Hematopoietic multipotent progenitor cell treated with erythropoietin and hydrocortisone succinate and interleukin-3 and kit ligand, for 6 days (in vitro differentiated cells): Measurements from ENCODE around the gene HTT.
A peak's percentile ranks its signal among the peaks of the same experiment; 100 is the strongest.

Experiments
- DNase-seq: peaks from one replicate; pipeline ENCODE4 v3.0.0-alpha.2; 2015

Gene HTT

DNA sequence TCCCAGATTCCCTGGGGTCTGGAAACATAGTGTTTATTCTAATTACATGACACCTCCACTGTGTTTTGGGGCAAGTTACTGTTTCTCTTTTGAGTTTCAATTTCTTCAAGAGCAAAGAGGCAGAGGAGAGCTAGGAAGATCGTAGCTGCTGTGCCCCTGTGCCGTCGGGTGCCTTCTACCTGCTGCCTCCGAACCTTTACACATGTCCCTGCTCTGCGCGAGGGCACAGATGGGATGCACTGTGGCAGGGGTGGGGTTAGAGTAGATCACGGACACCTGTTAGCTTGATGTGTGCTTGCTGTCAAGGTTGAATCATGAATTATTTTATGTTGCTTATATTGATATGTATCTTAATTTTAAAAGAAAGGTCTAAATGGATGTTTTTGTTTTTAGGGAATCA is 103.4 kb downstream of the HTT start:
- no peak for DNase-seq

DNA sequence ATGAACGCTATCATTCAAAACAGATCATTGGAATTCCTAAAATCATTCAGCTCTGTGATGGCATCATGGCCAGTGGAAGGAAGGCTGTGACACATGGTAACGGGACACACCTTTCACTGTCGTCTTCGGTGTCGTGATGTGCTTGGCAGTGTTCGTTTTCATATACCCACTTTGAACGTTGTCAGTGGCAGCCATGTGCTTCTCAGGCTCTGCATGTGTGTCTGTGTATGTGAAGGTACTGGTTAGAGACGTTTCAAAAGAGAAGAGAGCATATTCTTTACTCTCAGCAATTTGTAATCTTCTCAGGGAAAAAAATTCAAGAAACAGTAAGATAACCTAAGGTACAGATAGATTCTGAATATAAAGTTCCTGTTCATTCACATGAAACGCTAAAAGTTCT is 103.9 kb downstream of the HTT start:
- no peak for DNase-seq

DNA sequence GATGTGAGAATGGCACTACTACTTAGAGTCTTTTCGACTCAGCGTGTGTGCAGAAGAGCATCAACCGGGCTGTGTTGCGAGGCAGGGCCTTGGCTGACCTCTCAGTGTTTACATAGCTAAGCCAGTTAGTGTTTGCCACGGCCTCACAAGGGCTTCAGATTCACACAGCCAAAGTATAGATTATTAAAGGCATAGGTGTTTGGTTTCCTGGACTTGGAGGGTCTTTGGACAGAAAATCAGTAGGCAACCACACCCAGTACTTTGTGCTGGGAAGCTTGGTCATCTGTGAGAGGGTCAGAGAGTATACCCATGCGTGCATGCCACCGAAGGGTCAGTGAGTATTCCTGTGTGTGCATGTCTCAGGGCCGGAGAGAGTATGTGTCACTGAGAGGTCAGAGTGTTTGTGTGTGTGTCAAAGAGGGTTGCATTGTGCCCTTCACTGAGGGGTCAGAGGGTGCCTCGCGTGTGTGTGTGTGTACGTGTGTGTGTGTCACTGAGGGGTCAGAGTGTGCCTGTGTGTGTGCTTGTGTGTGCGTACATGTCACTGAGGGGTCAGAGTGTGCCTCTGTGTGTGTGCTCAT is 104.7 kb downstream of the HTT start:
- no peak for DNase-seq

DNA sequence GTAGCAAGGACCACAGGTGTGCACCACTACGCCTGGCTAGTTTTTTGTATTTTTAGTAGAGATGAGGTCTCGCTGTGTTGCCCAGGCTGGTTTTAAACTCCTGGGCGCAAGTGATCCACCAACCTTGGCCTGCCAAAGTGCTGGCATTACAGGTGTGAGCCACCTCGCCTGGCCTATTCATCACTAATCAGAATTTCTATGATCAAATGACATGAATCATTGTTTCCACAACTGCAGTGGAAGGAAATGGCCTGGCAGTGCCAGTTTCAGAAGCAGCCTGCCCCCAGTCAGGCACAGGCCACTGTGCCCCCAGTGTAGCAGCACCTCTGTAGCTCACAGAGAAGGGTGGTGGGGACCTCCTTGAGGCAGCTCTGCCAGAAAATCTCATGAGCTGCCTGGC is 108.5 kb downstream of the HTT start:
- no peak for DNase-seq

DNA sequence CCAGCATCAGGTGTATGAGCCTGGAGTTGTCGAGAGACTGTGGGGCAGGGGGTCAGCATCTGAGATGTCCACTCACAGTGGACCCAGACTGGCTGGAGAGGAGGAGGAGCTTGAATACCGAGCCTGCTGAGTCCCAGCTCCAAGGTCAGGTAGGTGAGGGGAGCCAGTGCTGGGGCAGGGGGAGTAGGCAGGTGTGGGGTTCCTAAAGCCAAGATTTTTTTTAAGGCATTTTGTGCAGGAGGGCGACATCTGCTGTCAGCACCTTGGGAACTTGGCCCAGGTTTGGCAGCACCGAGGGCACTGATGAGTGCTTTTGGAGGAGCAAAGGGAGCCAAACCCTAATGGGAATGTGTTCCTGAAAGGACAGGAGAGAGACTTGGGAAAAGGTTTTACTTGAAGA is 110.2 kb downstream of the HTT start:
- DNase-seq = no peak

DNA sequence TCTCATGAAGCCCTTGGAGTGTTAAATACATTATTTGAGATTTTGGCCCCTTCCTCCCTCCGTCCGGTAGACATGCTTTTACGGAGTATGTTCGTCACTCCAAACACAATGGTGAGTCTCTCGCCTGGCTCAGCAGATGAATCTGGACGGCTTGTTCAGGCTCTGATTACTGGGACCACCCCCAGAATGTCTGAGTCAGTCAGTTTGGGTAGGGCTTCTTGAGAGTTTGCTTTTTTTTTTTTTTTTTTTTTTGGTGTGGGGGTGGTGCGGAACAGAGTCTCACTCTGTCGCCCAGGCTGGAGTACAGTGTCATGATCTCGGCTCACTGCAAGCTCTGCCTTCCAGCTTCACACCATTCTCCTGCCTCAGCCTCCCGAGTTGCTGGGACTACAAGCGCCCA is 112.1 kb downstream of the HTT start:
- no peak for DNase-seq

DNA sequence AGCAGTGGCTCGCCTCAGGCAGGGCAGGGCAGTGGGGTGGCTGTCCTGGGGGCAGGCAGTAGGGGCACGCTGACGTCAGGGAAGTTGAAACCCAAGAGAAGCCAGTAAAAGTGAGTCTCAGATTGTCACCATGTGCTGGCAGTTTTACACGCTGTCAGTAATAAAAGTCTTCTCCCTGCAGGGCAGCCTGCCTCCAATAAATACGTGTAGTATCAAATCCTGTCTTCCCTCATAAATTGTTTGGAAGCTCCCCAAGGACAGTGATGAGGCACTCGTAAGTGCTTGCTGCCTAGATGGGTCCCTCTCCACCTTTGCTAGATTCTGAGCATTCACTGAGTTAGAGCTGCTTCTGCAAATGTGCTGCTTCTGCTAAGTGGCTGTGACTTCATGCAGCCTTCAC is 113.6 kb downstream of the HTT start:
- no peak for DNase-seq

DNA sequence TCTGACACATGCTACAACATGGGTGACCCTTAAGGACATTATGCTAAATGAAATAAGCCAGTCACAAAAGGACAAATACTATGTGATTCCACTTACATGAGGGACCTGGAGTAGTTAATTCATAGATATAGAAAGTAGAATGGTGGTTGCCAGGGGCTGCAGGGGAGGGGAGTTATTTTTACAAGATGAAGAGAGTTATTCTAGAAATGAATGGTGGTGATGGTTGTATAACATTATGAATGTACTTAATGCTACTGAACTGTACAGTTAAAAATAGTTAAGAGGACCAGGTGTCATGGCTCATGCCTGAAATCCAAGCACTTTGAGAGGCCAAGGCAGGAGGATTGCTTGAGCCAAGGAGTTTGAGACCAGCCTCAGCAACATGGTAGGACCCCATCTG is 115.0 kb downstream of the HTT start:
- no peak for DNase-seq

DNA sequence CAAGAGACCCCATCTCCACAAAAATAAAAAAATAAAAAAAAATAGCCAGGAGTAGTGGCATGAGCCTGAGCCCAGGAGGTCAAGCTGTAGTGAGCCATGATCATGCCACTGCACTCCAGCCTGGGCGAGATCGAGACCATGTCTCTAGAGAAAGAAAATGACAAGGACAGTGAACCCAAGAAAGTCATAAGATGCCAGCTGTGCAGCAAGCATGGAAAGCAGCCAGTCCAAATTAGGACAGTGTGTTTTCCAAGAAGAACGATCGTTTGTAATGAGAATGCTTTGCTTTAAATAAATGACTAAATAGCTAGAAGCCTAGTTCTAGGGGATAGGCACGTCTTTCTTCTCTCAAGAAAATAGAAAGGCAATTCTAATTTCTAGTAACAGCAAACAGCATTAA is 116.1 kb downstream of the HTT start:
- DNase-seq = no peak

DNA sequence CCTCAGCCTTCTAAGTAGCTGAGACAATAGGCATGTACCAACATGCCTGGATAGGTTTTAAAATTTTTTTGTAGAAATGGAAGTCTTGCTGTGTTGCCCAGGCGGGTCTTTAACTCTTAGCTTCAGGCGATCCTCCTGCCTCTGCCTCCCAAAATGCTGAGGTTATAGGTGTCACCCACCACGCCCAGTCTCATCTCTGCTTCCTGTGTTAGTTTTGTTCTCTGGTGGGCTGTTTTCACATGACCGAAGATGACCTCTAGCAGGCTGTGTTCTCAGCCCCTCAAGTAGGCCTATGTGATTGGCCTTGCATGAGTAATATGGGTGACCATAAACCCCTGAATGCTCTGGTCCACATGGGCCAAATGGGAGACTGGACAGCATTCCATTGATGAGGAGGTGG is 117.7 kb downstream of the HTT start:
- no peak for DNase-seq

DNA sequence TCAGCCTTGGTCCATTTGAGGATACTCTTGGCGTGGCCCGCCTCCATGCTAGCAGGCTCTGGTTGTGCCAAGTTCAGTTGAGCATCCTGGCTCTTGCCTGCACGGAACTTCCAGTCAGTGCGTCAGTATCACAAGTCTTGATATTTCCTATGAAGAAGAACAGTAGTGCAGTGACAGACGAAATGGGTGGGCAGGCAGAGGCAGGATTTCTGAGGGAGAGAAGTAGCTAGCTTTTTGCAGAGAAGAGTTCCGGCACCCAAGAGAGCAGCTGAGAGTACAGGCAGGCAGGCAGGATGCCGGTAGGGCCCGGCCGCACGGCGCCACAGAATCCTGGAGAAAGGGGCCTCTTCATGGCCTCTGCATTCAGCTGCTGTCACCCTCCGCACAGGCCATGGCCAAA is 118.3 kb downstream of the HTT start:
- no peak for DNase-seq

DNA sequence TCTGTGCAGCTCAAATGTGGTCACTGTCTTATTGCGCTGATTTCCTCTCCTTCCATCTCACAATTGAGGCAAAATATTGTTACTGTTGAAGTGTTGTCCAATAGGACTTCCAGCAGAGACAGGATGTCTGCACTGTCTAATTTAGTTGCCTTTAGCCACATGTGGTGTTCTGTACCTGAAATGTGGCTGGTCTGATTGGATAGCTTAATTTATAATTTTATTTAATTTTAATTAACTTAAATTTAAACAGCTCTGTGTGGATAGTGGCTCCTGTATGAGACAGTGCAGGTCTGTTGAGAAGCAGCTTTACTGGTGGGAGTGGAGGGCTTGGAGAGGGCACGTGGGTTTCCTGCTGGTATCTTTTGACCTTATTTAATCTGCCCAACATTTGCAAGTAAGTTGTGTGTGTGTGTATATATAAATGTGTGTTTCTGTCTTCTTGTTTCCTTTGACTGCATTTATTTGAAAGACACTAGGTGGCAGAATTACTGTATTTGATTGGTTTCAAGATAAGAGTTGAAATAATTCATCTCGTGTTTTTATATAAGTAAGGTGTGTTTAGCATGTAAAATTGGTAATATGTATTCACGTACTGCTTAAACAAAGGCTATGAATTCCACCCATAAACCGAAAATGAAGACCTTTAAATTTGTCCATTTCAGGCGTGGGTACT is 119.2 kb downstream of the HTT start:
- peak; percentile 62 for DNase-seq

DNA sequence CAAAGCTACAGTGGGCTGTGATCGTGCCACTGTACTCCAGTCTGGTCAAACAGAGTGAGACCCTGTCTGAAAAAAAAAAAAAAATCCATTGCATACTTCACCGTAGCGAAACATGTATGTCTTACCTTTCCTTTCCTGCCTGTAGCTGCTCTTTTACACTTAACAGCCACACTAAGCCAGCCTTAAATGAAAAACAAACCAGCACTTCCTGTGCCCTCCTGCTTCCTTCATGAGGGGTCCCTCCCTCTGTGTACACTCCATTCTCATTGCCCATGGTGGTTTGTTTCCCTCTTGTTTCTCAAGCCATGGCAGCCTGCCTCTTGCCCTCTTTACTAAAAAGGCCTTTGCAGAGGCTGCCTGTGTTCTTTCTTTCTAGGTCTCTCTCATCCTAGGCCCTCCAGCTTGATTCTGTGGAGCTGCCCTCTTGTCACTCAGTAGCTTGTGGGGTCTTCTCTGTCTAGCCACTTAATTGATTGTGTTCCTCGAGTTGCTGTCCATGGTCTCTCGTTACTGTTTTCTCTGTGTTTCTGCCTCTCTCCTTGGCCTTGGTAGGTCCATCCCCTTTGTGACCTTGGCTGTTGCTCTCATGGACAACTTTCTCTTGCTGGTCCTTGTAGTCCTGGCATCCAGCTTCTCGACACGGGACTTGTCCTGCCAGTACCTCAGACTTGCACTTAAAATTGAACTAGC is 122.3 kb downstream of the HTT start:
- DNase-seq = no peak

DNA sequence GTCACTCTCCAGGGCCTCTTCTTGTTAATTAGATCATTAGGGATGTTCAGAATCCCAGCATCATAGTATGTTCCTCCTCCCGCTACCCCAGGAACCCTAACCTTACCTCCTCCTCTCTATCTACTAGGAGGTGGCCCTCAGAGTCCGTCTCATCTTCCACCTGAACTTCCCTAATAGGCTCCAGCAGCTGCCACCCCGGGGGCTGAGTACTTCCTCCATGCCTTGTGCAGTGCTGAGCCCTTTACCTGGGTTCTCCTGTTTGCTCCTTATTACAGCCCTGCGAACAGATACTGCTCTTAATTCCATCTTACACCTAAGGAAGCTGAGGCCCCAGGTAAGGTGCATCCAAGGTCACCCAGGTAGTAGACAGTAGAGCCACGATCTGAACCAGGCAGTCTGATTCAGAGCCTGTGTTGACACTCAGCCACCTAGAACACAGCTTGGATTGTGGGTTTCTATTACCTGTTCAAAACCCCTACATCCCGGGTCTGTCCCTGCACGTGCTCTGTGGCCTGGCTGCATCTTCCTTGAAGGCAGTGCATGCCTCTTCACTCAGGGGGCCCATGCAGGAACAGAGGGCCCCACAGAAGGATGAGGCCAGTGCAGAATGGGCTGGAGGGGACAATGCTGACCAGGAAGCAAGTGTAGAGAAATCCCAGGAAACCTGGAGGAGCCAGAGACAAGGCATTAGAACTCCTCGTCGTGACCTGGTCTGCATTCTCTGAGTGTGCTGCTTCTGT is 123.1 kb downstream of the HTT start:
- no peak for DNase-seq

DNA sequence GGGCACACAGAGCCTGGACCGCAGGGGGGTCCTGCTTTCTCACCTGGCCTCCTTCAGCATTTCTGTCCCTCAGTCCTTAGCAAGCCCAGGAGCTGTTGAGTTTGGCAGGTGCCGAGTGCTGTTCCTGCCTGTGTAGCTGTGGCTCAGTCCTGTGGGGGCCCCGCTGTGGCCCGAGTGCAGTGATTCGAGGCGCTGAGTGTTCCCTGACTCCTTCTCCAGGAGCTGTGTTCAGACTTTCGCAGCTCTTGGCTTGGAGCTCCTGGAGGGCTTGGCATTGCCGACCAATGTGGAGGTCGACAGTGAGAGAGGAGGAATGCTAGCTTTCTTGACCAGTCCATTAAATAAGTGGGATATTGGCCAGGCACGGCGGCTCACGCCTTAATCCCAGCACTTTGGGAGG is 124.4 kb downstream of the HTT start:
- DNase-seq = no peak

DNA sequence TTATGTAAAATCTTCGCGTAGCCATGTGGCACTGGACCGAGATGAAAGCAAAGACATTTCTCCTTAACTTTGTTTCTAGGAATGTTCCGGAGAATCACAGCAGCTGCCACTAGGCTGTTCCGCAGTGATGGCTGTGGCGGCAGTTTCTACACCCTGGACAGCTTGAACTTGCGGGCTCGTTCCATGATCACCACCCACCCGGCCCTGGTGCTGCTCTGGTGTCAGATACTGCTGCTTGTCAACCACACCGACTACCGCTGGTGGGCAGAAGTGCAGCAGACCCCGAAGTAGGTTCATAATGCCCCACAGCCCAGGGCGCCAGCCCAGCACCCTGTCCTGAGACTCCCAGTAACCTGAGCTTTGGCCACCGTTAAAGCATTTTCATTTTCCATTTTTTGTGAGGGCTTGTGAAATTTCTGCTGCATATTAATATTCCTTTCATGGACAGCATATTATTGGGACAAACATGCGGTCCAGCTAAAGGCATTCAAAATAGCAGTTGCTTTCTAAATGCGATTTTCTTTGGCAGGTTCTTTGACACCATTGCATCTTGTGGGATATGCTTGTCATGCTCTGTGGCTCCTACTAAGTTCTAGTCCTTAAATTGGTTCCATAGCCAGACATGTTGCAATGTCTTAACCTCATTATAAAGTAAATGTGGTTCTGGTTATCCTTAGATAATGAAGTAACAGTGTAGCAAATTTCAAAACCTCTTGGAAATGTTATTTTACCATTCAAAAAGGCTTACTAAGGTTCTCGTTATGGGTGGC is 125.4 kb downstream of the HTT start:
- no peak for DNase-seq

DNA sequence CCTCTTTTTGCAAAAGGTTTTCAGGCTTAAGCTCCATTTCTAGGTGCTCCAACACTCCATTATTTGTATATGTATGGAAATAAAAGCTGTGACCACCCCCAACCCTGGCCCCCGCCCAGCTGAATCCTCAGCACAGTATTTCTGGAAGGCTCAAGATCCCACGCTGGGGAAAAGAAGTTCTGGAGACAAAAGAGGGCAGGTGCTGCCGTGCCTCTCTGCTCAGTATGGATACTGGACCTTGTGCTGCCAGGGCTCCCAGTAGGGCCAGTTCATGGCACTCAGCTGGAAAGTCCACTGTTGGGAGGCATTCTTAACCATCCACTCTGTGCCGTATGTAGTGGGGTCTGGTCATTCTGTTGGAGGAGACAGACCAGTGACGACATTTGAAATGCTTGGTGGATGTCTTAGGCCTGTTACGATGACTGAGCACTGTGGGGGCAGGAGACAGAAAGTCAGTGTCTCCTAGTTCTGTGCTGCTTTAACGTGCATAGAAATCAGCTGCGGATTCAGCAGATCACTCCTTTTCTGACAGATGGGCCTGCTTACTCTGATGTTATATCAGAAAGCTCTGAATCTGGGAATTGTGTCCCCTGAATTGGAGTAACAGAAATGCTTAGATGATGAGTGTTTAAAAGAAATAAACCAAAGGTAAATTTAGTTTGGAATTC is 126.1 kb downstream of the HTT start:
- no peak for DNase-seq

DNA sequence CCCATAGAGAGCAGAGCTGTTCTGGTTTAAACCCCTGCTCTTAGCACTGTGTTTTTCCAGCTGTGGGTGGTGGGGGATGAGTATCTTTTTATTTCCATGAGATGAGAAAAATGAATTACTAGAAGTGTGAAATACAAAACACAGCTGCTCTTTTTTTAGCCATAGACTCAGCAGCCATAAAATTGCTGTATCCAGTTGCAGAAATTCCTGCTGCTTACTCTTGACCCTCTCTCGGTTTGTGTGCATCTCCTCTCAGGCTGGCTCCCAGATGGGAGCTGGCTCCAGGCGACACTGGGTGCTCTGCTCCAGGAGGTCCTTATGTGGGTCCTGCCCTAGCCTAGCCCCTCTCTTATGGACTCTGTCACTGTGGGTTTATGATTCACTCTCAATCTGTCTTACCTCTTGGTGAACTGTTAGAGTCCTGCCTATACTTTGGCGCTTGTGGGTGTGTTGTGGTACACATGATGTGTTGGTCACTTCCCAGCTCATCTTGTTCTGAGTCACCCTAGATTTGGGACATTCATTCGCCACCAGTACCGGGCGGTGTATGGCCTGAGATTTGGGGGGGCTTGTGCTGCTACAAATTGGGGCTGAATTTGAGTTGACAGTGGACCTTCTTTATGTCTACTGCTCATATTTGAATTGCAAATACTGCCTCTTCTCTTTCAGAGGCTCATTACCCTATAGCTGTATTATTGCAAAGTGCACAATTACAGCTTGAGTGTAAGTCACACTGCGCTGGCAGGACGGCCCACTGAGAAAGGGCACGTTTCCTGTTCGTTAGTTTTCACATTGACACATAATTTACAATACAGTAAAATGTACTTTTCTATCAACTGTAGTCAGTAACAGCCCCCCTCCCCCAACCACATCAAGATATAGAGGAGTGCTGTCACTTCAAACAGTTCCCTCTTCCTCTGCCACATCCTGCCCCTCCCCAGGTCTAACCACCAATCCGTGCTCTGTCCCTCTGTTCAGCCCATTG is 127.5 kb downstream of the HTT start:
- DNase-seq = peak; percentile 89

DNA sequence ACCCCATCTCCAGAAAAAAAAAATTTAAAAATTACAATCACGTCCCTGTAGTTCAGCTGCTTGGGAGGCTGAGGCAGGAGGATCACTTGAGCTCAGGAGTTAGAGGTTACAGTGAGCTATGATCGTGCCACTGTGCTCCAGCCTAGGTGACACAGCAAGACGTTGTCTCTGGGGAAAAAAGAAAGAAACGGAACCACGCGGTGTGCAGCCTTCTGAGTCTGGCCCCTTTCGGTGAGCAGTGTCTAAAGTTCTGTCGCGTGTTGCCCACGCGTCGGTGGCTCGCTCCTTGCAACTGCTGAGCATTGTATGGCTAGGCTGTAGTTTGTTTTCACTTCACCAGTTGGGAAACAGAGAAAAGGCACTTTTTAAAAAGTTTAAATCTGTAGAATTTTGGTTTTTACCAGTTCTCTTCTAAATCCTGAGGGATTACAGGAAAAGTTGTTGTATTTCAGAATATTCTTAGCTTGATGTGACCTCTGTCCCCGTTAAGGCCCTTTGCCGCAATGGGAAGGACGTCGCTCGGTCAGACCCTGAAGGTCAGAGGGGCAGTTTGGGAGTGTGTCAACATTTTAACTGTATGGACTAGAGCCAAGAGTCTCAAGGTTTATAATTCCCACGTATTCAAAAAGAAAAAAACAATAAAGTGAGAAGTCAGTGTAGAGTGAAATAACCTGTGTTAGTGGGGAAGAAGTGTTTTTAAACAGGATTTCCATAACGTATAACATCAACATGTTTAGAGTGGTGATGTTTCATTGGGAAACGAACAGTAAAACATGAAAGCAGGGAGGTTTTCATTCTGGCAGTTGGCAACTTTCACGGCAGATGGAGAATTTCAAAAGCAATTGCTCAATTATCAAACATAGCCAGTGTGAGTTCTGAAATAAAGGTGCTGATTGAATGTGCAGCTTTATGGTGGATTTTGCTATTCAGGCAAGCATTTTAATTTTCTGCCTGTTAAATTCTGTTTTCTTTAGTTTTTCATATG is 128.6 kb downstream of the HTT start:
- DNase-seq = peak; percentile 17

DNA sequence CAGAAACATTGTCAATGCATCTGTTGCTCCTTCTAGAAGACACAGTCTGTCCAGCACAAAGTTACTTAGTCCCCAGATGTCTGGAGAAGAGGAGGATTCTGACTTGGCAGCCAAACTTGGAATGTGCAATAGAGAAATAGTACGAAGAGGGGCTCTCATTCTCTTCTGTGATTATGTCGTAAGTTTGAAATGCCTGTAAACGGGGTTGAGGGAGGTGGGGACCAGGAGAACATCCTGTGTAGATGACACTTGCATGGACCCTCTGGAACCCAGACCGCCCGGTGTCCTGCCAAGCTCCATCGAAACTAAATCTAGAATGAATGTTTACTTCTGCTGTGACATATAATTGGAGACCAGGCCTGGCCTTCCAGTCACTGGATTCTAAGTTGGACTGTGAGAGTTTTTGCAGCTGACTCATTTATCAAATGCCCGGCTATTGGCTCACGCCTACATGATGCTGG is 129.5 kb downstream of the HTT start:
- DNase-seq = no peak
